CD14-positive monocyte (primary cell): Measurements from ENCODE around the gene CHST12. TPM values are rescaled to one million over a fixed set of nuclear protein-coding genes. Genes with fewer than 3 reads are reported as not detected.

Experiments
- DNase-seq, 3 donors: peaks; one replicate each; pipeline ENCODE4 v3.0.0-alpha.2; 2011 to 2022
- H2AFZ ChIP-seq: 2 replicates; pipeline ENCODE4 v1.6.0; 2012; ENCODE audit warnings: mild to moderate bottlenecking, low read depth, low read length, inconsistent platforms; ENCODE audit not compliant: insufficient read depth, poor library complexity, severe bottlenecking
- H3K27ac ChIP-seq, 2 donors: 1 replicate in 1 of 2; 2 replicates in 1 of 2; pipeline ENCODE4 v1.5.1; 2012 to 2013; ENCODE audit warnings: low read length in 2 of 2, control low read depth in 1 of 2, inconsistent platforms in 1 of 2, low read depth in 1 of 2, mild to moderate bottlenecking in 1 of 2
- H3K27me3 ChIP-seq, 2 donors: one replicate each; pipeline versions ENCODE4 v1.6.0 to v1.6.1; 2011 to 2013; ENCODE audit warnings: low read length in 2 of 2; ENCODE audit not compliant: control insufficient read depth in 2 of 2, insufficient read depth in 2 of 2
- H3K36me3 ChIP-seq, 2 donors: replicated peaks in 1 of 2; 1 replicate in 1 of 2; 2 replicates in 1 of 2; pipeline versions ENCODE4 v1.5.1 to v1.6.1; 2012 to 2013; ENCODE audit warnings: low read length in 2 of 2, control low read depth in 1 of 2, inconsistent platforms in 1 of 2, mild to moderate bottlenecking in 1 of 2; ENCODE audit not compliant: insufficient read depth in 2 of 2, control insufficient read depth in 1 of 2
- H3K4me1 ChIP-seq, 2 donors: 1 replicate in 1 of 2; 2 replicates in 1 of 2; pipeline versions ENCODE4 v1.5.1 to v1.6.1; 2012 to 2013; ENCODE audit warnings: low read length in 2 of 2, control low read depth in 1 of 2, inconsistent platforms in 1 of 2, mild to moderate bottlenecking in 1 of 2, moderate library complexity in 1 of 2; ENCODE audit not compliant: insufficient read depth in 2 of 2, control insufficient read depth in 1 of 2
- H3K4me2 ChIP-seq: replicated peaks from 2 replicates; pipeline ENCODE3; 2012; ENCODE audit warnings: low read length, moderate library complexity, mild to moderate bottlenecking; ENCODE audit not compliant: poor library complexity, severe bottlenecking; ENCODE audit errors: extremely low read depth
- H3K4me3 ChIP-seq, 3 experiments: fragments of 200-600 bp in 1 of 3; sonication (generic) in 1 of 3; replicated peaks in 1 of 3; 1 replicate in 2 of 3; 2 replicates in 1 of 3; pipeline ENCODE4 v1.5.1; 2011 to 2013; ENCODE audit warnings: low read length in 3 of 3, mild to moderate bottlenecking in 3 of 3, control low read depth in 2 of 3, low read depth in 2 of 3, inconsistent platforms in 1 of 3, moderate library complexity in 1 of 3
- H3K79me2 ChIP-seq: 2 replicates; pipeline ENCODE4 v1.6.0; 2012; ENCODE audit warnings: mild to moderate bottlenecking, control low read depth, inconsistent platforms, low read length, moderate library complexity; ENCODE audit not compliant: insufficient read depth
- H3K9ac ChIP-seq: 2 replicates; pipeline ENCODE4 v1.6.0; 2017; ENCODE audit warnings: low read length, mild to moderate bottlenecking; ENCODE audit not compliant: insufficient read depth, poor library complexity, severe bottlenecking
- H3K9me3 ChIP-seq, 2 donors: replicated peaks in 1 of 2; 1 replicate in 1 of 2; 2 replicates in 1 of 2; pipeline versions ENCODE4 v1.5.1 to v1.6.1; 2012 to 2013; ENCODE audit warnings: low read length in 2 of 2, control low read depth in 1 of 2; ENCODE audit not compliant: control insufficient read depth in 1 of 2, insufficient read depth in 1 of 2
- H4K20me1 ChIP-seq: 2 replicates; pipeline ENCODE4 v1.6.0; 2012; ENCODE audit warnings: mild to moderate bottlenecking, low read length, control low read depth, moderate library complexity; ENCODE audit not compliant: insufficient read depth
- H3K27ac Mint-ChIP-seq, 7 donors: one replicate each; pipeline ENCODE4 v1.8.0; 2020; ENCODE audit warnings: mild to moderate bottlenecking in 7 of 7, mixed read lengths in 7 of 7, moderate library complexity in 6 of 7, inconsistent platforms in 2 of 7
- H3K27me3 Mint-ChIP-seq, 3 donors: one replicate each; pipeline ENCODE4 v1.8.0; 2021 to 2022; ENCODE audit warnings: low read depth in 3 of 3, mild to moderate bottlenecking in 3 of 3, mixed read lengths in 3 of 3, moderate library complexity in 3 of 3, inconsistent platforms in 1 of 3
- H3K36me3 Mint-ChIP-seq, 2 donors: one replicate each; pipeline ENCODE4 v1.8.0; 2020; ENCODE audit warnings: mixed read lengths in 2 of 2, inconsistent platforms in 1 of 2, mild to moderate bottlenecking in 1 of 2
- H3K4me1 Mint-ChIP-seq: one replicate; pipeline ENCODE4 v1.8.0; 2020; ENCODE audit warnings: mild to moderate bottlenecking, mixed read lengths
- H3K4me3 Mint-ChIP-seq, 2 donors: one replicate each; pipeline ENCODE4 v1.8.0; 2020; ENCODE audit warnings: mild to moderate bottlenecking in 2 of 2, mixed read lengths in 2 of 2, moderate library complexity in 1 of 2
- H3K9me3 Mint-ChIP-seq, 7 donors: one replicate each; pipeline ENCODE4 v1.8.0; 2020 to 2022; ENCODE audit warnings: mixed read lengths in 7 of 7, mild to moderate bottlenecking in 6 of 7, moderate library complexity in 6 of 7, inconsistent platforms in 2 of 7
- CTCF ChIP-seq: fragments of 200-600 bp; IDR thresholded peaks from one replicate; pipeline ENCODE4 v1.8.0; 2022; ENCODE audit warnings: antibody characterized with exemption, mild to moderate bottlenecking
- WGBS: methylation state at CpG from one replicate; pipeline ENCODE4 v1.1.5; 2013; ENCODE audit warnings: missing lambda C conversion rate; ENCODE audit not compliant: insufficient coverage; 5-methylcytosine and 5-hydroxymethylcytosine counted together
- intact Hi-C, 2 donors: fragments of 100-400 bp; cut with micrococcal nuclease; formaldehyde crosslinking; loops; one replicate each; pipeline versions ENCODE4 v1.15.0 to v1.15.1; 2023
- polyA plus RNA-seq, 3 donors: library from polyadenylated mRNA; depleted of rRNA in 1 of 3; unstranded in 2 of 3; stranded (reverse) in 1 of 3; fragments of 300-500 nt in 2 of 3; fragments of >200 nt in 1 of 3; fragmentation: Illumina TruSeq in 2 of 3; gene quantifications; 1 replicate in 2 of 3; 2 replicates in 1 of 3; pipeline ENCODE4 v1.2.3, GENCODE V29; 2012 to 2021

Gene CHST12
- polyA plus RNA-seq, 3 donors: 5.8 to 10.6 (median 7.5) TPM

GRCh38 chr7:2357571-2357970 is 45.8 kb upstream of the CHST12 start:
- H3K4me3 ChIP-seq: no peak overlapping the region
- H4K20me1 ChIP-seq: peaks cover 73% of the 10 kb centered on the region
- H3K27ac ChIP-seq: peak overlapping the region in 1 of 2 donors; percentile 54
- H2AFZ ChIP-seq: no peak overlapping the region
- WGBS: 30% methylated on average over 5 of the region's 6 CpGs
- peak overlapping the region; percentile 14 for H3K4me2 ChIP-seq
- no peaks in the 10 kb centered on the region for H3K9me3 Mint-ChIP-seq
- TF ChIP-seq CTCF: no peak
- H3K27me3 Mint-ChIP-seq: peaks cover 0 to 3% (median 0%) of the 10 kb centered on the region in 3 donors
- H3K4me3 Mint-ChIP-seq: no peak overlapping the region
- H3K79me2 ChIP-seq: peaks cover 72% of the 10 kb centered on the region
- H3K36me3 Mint-ChIP-seq: peaks cover 27 to 42% of the 10 kb centered on the region in 2 donors
- H3K9me3 ChIP-seq: no peaks in the 10 kb centered on the region
- peaks cover 24 to 36% of the 10 kb centered on the region in 2 donors for H3K4me1 ChIP-seq
- H3K36me3 ChIP-seq: peaks cover 24 to 52% of the 10 kb centered on the region in 2 donors
- peak overlapping the region in 1 of 7 donors; percentile 21 for H3K27ac Mint-ChIP-seq
- peaks cover 37% of the 10 kb centered on the region for H3K4me1 Mint-ChIP-seq
- intact Hi-C loops: loop anchor here (5.0 to 10.0 kb wide), 3 partner anchors 45 to 783 kb away; partner anchors contain the start of genes CHST12 (in 1 of the 2) and PSMG3 (in 1 of the 2)
- H3K9ac ChIP-seq: no peak overlapping the region
- H3K27me3 ChIP-seq: no peaks in the 10 kb centered on the region
- no peak for DNase-seq

GRCh38 chr7:2358968-2359527 is 44.4 kb upstream of the CHST12 start:
- Mint-ChIP-seq H3K36me3 (peaks cover 42 to 56% of the 10 kb centered on the region in 2 donors), H3K27me3 (peaks cover 0 to 5% (median 0%) of the 10 kb centered on the region in 3 donors), H3K27ac (peak overlapping the region in 2 of 7 donors; percentile 34 to 40), H3K4me1 (peaks cover 32% of the 10 kb centered on the region), H3K9me3 (no peaks in the 10 kb centered on the region), H3K4me3 (no peak overlapping the region)
- Histone ChIP-seq H3K4me2 (no peak overlapping the region), H3K36me3 (peaks cover 36 to 67% of the 10 kb centered on the region in 2 donors), H3K9me3 (no peaks in the 10 kb centered on the region), H3K27me3 (no peaks in the 10 kb centered on the region), H3K4me1 (peaks cover 17 to 28% of the 10 kb centered on the region in 2 donors), H3K9ac (no peak overlapping the region), H3K27ac (peak overlapping the region in 1 of 2 donors; percentile 9), H3K4me3 (no peak overlapping the region), H3K79me2 (peaks cover 75% of the 10 kb centered on the region), H4K20me1 (peaks cover 81% of the 10 kb centered on the region), H2AFZ (no peak overlapping the region)
- TF ChIP-seq CTCF: no peak
- intact Hi-C loops: loop anchor here (5.0 to 10.0 kb wide), 3 partner anchors 43 to 784 kb away; partner anchors contain the start of genes CHST12 (in 1 of the 2) and PSMG3 (in 1 of the 2)
- 73% methylated on average over 4 of the region's 8 CpGs for WGBS
- no peak for DNase-seq
